ENCODE measurements around the gene SP140.
"Not testable (repeated sequence)": the region's sequence is repeated elsewhere in the genome, so short reads cannot be mapped to it uniquely, and the experiment has no call there.

- not testable (repeated sequence) for TF ChIP-seq SUZ12 (IDR thresholded peaks at IDR 0.05; ENCODE audit: extremely low read depth, insufficient read depth, insufficient read length); YY1 (IDR thresholded peaks at IDR 0.05; ENCODE audit: insufficient read depth, insufficient read length); ZNF274 (IDR thresholded peaks at IDR 0.05; ENCODE audit: low read depth, low read length)
Measured at GRCh38 chr2:230289311-230289710, 63.8 kb downstream of the SP140 start.

All from NT2/D1 (cell line).